Vagina (tissue), 2 donors: ENCODE results near the gene HOXC11. TPM values are rescaled to one million over a fixed set of nuclear protein-coding genes. Genes with fewer than 3 reads are reported as not detected.

ENCODE experiments used
- DNase-seq, 2 donors: peaks; one replicate each; pipeline ENCODE4 v3.0.0-alpha.2; 2017; ENCODE audit errors: extremely low spot score in 2 of 2
- H3K27ac ChIP-seq: fragments of 200-600 bp; sonication (generic); one replicate; pipeline ENCODE4 v1.5.1; 2019
- H3K27me3 ChIP-seq: fragments of 200-600 bp; sonication (generic); one replicate; pipeline ENCODE4 v1.5.1; 2019
- H3K36me3 ChIP-seq, 2 donors: fragments of 200-600 bp; sonication (generic); one replicate each; pipeline ENCODE4 v1.5.1; 2017 to 2019
- H3K4me1 ChIP-seq: fragments of 200-600 bp; sonication (generic); one replicate; pipeline ENCODE4 v1.5.1; 2019
- H3K4me3 ChIP-seq, 2 donors: fragments of 200-600 bp; sonication (generic); 1 replicate in 1 of 2; 2 replicates in 1 of 2; pipeline ENCODE4 v1.5.1; 2016 to 2019
- H3K9me3 ChIP-seq: fragments of 200-600 bp; sonication (generic); one replicate; pipeline ENCODE4 v1.5.1; 2019
- POLR2A ChIP-seq, 2 donors: fragments of 450-650 bp; IDR thresholded peaks; one replicate each; pipeline ENCODE4 v1.6.1; 2017; ENCODE audit warnings: antibody characterized with exemption in 2 of 2, mild to moderate bottlenecking in 2 of 2, moderate library complexity in 2 of 2
- POLR2AphosphoS5 ChIP-seq, 2 donors: sonication (generic); formaldehyde crosslinking; IDR thresholded peaks; one replicate each; pipeline ENCODE4 v1.9.0; 2017; ENCODE audit warnings: antibody characterized with exemption in 2 of 2, mild to moderate bottlenecking in 2 of 2, low read depth in 1 of 2; ENCODE audit not compliant: insufficient read depth in 1 of 2
- intact Hi-C: fragments of 100-400 bp; cut with DNase I; formaldehyde crosslinking; loops from one replicate; pipeline ENCODE4 v1.15.1; 2023
- total RNA-seq: library from RNA; depleted of rRNA; stranded (reverse); fragments of >200 nt; gene quantifications from one replicate; pipeline ENCODE4 v1.2.3, GENCODE V29; 2016
- TF ChIP-seq, protein P1 (sequence below), 3 experiments: fragments of 450-650 bp in 2 of 3; fragments of 200-600 bp in 1 of 3; sonication (generic) in 1 of 3; IDR thresholded peaks; one replicate each; pipeline ENCODE4 v1.5.1; 2017 to 2019; ENCODE audit warnings: antibody characterized with exemption in 3 of 3, mild to moderate bottlenecking in 2 of 3, moderate library complexity in 2 of 3

Gene HOXC11
- total RNA-seq, 1 donor from 2014 or later = not detected

GRCh38 chr12:53985994-53986685, 13.2 kb downstream of the HOXC11 start:
- Histone ChIP-seq H3K27me3 (peaks cover 24% of the 10 kb centered on the region), H3K4me3 (peak overlapping the region; percentile 20 to 25), H3K9me3 (no peaks in the 10 kb centered on the region), H3K36me3 (no peaks in the 10 kb centered on the region), H3K4me1 (peaks cover 24% of the 10 kb centered on the region), H3K27ac (no peak overlapping the region)
- DNase-seq = no peak
- TF ChIP-seq, protein P1, sequence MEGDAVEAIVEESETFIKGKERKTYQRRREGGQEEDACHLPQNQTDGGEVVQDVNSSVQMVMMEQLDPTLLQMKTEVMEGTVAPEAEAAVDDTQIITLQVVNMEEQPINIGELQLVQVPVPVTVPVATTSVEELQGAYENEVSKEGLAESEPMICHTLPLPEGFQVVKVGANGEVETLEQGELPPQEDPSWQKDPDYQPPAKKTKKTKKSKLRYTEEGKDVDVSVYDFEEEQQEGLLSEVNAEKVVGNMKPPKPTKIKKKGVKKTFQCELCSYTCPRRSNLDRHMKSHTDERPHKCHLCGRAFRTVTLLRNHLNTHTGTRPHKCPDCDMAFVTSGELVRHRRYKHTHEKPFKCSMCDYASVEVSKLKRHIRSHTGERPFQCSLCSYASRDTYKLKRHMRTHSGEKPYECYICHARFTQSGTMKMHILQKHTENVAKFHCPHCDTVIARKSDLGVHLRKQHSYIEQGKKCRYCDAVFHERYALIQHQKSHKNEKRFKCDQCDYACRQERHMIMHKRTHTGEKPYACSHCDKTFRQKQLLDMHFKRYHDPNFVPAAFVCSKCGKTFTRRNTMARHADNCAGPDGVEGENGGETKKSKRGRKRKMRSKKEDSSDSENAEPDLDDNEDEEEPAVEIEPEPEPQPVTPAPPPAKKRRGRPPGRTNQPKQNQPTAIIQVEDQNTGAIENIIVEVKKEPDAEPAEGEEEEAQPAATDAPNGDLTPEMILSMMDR (IDR thresholded peaks at IDR 0.05) = no peak
- intact Hi-C loops = no loop called here

DNA sequence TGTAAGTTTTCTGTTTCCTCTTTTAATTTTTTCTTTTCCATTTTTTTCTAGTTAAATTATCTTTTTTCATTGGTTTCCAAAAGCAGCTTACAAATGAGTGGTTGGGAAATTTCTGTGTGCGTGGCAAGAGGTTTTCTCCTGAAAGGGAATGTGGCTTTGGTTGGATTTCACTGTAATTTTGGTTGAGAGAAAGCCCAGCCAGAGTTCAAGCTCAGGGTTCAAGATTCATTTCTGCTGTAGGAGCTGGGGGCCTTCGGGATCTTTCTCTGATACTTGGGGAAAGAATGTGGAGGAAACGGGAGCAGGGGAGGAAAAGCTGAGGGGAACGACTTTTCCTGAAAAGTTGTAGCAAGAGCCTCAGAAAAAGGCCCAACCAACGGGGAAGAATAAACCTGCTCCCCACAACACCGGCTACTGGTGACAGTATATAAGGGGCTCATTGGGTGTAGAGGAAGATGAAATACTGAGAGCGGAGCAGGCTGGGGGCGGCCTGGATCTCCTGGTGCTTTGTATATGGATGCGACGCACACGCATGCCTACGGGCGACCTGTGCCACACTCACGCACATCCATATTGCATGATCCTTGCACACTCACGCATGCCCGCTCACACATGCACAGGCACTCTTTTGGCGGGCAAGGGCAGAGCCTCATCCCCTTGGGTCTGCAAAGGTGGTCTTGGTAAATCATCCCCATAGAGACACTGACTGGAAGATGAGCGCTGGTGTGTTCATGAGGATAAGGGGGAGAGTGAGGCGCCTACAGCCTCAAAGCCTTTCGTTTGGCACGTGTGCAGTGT, 14.0 kb downstream of the HOXC11 start:
- TF ChIP-seq, protein P1 (IDR thresholded peaks at IDR 0.05) = no peak
- no peak for TF ChIP-seq POLR2AphosphoS5 (IDR thresholded peaks at IDR 0.05; ENCODE audit: insufficient read depth in 1 of 2, low read depth in 1 of 2)
- no peak for TF ChIP-seq POLR2A (IDR thresholded peaks at IDR 0.05)
- Histone ChIP-seq H3K27ac (no peak overlapping the region), H3K36me3 (no peaks in the 10 kb centered on the region), H3K4me1 (peaks cover 24% of the 10 kb centered on the region), H3K27me3 (peaks cover 24% of the 10 kb centered on the region), H3K9me3 (no peaks in the 10 kb centered on the region), H3K4me3 (no peak overlapping the region)
- no peak for DNase-seq
- intact Hi-C loops = no loop called here

DNA sequence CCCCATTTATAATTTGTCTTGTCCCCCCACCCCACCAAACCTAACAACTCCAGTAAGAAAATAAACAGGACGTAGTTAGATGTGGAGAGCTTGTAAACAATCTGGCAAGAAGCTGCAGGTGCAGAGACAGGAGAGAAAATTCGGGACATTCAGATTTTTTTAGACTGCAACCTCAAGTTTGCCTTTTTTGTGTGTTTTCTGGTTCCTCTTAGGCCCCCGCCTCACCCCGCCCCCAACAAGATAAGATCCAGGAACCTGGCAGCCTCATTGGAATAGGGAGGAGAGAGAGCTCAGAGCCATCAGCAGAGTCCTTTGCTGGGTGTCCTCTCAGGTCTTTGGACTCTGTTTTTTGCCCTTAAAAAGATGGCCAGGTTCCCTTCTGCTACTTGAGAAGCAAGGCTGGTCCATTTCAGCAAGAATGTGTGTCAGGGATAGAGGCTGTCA, 14.9 kb downstream of the HOXC11 start:
- Histone ChIP-seq H3K9me3 (no peaks in the 10 kb centered on the region), H3K4me1 (peaks cover 24% of the 10 kb centered on the region), H3K27ac (no peak overlapping the region), H3K4me3 (no peak overlapping the region), H3K27me3 (peaks cover 26% of the 10 kb centered on the region), H3K36me3 (no peaks in the 10 kb centered on the region)
- TF ChIP-seq POLR2A (IDR thresholded peaks at IDR 0.05) (no peak), POLR2AphosphoS5 (IDR thresholded peaks at IDR 0.05; ENCODE audit: insufficient read depth in 1 of 2, low read depth in 1 of 2) (no peak)
- TF ChIP-seq, protein P1 (IDR thresholded peaks at IDR 0.05) = no peak
- intact Hi-C loops = no loop called here
- DNase-seq = no peak

GRCh38 chr12:53988541-53989226, 15.8 kb downstream of the HOXC11 start:
- H3K4me3 ChIP-seq = no peak overlapping the region
- intact Hi-C loops = no loop called here
- peaks cover 35% of the 10 kb centered on the region for H3K27me3 ChIP-seq
- H3K36me3 ChIP-seq = no peaks in the 10 kb centered on the region
- no peak for DNase-seq
- H3K9me3 ChIP-seq = no peaks in the 10 kb centered on the region
- H3K27ac ChIP-seq = no peak overlapping the region
- TF ChIP-seq, protein P1 (IDR thresholded peaks at IDR 0.05) = no peak
- TF ChIP-seq POLR2AphosphoS5 (IDR thresholded peaks at IDR 0.05; ENCODE audit: insufficient read depth in 1 of 2, low read depth in 1 of 2) = no peak
- H3K4me1 ChIP-seq = peaks cover 24% of the 10 kb centered on the region
